Panc1 (cell line): ENCODE results near the gene C5orf46. TPM values are rescaled to one million over a fixed set of nuclear protein-coding genes. Genes with fewer than 3 reads are reported as not detected.

Experiments used
- ATAC-seq: fragments of 200-7000 bp; cut with Tn5 transposase; 2 replicates; pipeline ENCODE4 v1.9.1; 2020; ENCODE audit warnings: mild to moderate bottlenecking, moderate library complexity
- BruUV-seq: library from RNA; stranded (reverse); fragments of 400-500 nt; replicated peaks from 2 replicates; lab custom pipeline; 2021; lab: Mats Ljungman, UMichigan
- CTCF ChIA-PET: fragments of 300-600 bp; sonication (Branson Sonifier 250); formaldehyde crosslinking; loops from one replicate; lab custom pipeline; 2022; ENCODE audit warnings: antibody characterized with exemption; lab: Charles Lee
- POLR2A ChIA-PET: fragments of 300-600 bp; sonication (Branson Sonifier 250); formaldehyde crosslinking; loops from one replicate; lab custom pipeline; 2022; ENCODE audit warnings: antibody characterized with exemption; lab: Charles Lee
- DNase-seq: peaks from one replicate; pipeline ENCODE4 v3.0.0-alpha.2; 2010; ENCODE audit warnings: low read depth, low spot score
- H3K27ac ChIP-seq: 2 replicates; pipeline ENCODE4 v1.5.1; 2011; ENCODE audit warnings: mild to moderate bottlenecking, low read length, inconsistent platforms
- H3K27me3 ChIP-seq: fragments of 200-500 bp; sonication (Bioruptor generic); 2 replicates; pipeline ENCODE4 v1.6.0; 2014; ENCODE audit warnings: low read length, inconsistent platforms; ENCODE audit not compliant: control insufficient read depth, insufficient read depth
- H3K36me3 ChIP-seq: fragments of 200-500 bp; sonication (Bioruptor generic); 2 replicates; pipeline ENCODE4 v1.5.1; 2014; ENCODE audit warnings: inconsistent platforms, mild to moderate bottlenecking, low read length, moderate library complexity; ENCODE audit not compliant: control insufficient read depth, insufficient read depth
- H3K4me1 ChIP-seq: 2 replicates; pipeline ENCODE4 v1.5.1; 2011; ENCODE audit warnings: inconsistent platforms, mild to moderate bottlenecking, low read length, moderate library complexity; ENCODE audit not compliant: control insufficient read depth, insufficient read depth
- H3K4me3 ChIP-seq, 2 experiments: 2 replicates each; pipeline ENCODE4 v1.5.1; 2011 to 2012; ENCODE audit warnings: low read depth in 2 of 2, low read length in 2 of 2, mild to moderate bottlenecking in 2 of 2, inconsistent platforms in 1 of 2, moderate library complexity in 1 of 2
- H3K9me3 ChIP-seq: fragments of 200-500 bp; sonication (Bioruptor generic); 2 replicates; pipeline ENCODE4 v1.5.1; 2014; ENCODE audit warnings: low read depth, mild to moderate bottlenecking, inconsistent platforms, low read length, moderate library complexity; ENCODE audit not compliant: control insufficient read depth, insufficient read depth
- CTCF ChIP-seq: fragments of 450-650 bp; IDR thresholded peaks from 2 replicates; pipeline ENCODE4 v1.5.1; 2017; ENCODE audit warnings: mild to moderate bottlenecking
- POLR2AphosphoS5 ChIP-seq: IDR thresholded peaks from 2 replicates; pipeline ENCODE4 v1.6.1; 2012; ENCODE audit warnings: mild to moderate bottlenecking, low read depth, low read length, moderate library complexity
- REST ChIP-seq, 2 experiments: IDR thresholded peaks; 2 replicates each; pipeline ENCODE4 v1.6.1; 2011 to 2012; ENCODE audit warnings: low read depth in 2 of 2, control low read depth in 1 of 2, low read length in 1 of 2, mild to moderate bottlenecking in 1 of 2, moderate library complexity in 1 of 2; ENCODE audit not compliant: insufficient read depth in 1 of 2
- SIN3A ChIP-seq: IDR thresholded peaks from 2 replicates; pipeline ENCODE4 v1.6.1; 2012; ENCODE audit warnings: low read depth, mild to moderate bottlenecking, low read length, moderate library complexity, borderline replicate concordance; ENCODE audit not compliant: insufficient read depth
- TCF7L2 ChIP-seq: IDR thresholded peaks from 2 replicates; pipeline ENCODE4 v1.6.1; 2011; ENCODE audit warnings: mild to moderate bottlenecking, low read depth, low read length, inconsistent platforms
- in situ Hi-C: cut with HindIII; loops from 2 replicates; pipeline ENCODE4 v1.10.0; 2016; ENCODE audit warnings: low sequenced_read_pairs, low pct_unique_long_range_greater_than_20kb
- intact Hi-C: fragments of 100-400 bp; cut with micrococcal nuclease; formaldehyde crosslinking; loops from one replicate; pipeline ENCODE4 v1.10.0; 2022; ENCODE audit not compliant: unreplicated experiment
- total RNA-seq: library from RNA; stranded (reverse); gene quantifications from one replicate; pipeline ENCODE4 v1.2.1, GENCODE V29; 2021; ENCODE audit not compliant: unreplicated experiment

C5orf46 gene
- total RNA-seq, 1 experiment from 2014 or later: not detected

DNA sequence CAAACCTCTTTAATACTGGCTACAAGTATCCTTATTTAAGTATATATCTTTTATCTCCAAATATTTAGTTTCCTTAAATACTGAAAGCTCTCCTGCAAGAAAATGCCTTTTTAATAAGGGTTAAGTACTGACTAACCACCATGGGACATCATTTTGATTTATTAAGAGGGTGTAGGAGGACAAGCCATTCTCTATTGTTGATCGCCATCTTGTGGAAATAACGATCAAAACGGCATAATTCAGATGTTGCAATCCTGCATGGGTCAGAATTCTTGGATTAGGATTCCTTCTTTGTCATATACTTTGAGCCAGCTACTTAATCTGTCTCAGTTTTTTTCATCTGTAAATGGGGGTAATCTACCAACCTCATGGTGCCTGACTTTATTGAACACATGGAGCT, 28.7 kb upstream of the C5orf46 start:
- intact Hi-C loops: loop anchor here (1.0 kb wide), 2 partner anchors 48 to 78 kb away; no protein-coding TSS in a partner anchor
- no TSS peak for BruUV-seq
- no peaks in the 10 kb centered on the region for H3K27me3 ChIP-seq
- POLR2A ChIA-PET: no interaction called here
- CTCF ChIA-PET: no interaction called here
- H3K27ac ChIP-seq: no peak overlapping the region
- H3K9me3 ChIP-seq: no peaks in the 10 kb centered on the region
- ATAC-seq (peak; percentile 78; the same call in 1 of the 2 replicates), DNase-seq (peak; percentile 62)
- TF ChIP-seq CTCF (peak; percentile 42; the same call in 1 of the 2 replicates), REST (IDR thresholded peaks at IDR 0.05; ENCODE audit: insufficient read depth in 1 of 2, low read depth in 2 of 2, low read length in 1 of 2) (no peak)
- in situ Hi-C loops: no loop called here
- H3K4me1 ChIP-seq: no peaks in the 10 kb centered on the region
- no peak overlapping the region for H3K4me3 ChIP-seq
- H3K36me3 ChIP-seq: no peaks in the 10 kb centered on the region

DNA sequence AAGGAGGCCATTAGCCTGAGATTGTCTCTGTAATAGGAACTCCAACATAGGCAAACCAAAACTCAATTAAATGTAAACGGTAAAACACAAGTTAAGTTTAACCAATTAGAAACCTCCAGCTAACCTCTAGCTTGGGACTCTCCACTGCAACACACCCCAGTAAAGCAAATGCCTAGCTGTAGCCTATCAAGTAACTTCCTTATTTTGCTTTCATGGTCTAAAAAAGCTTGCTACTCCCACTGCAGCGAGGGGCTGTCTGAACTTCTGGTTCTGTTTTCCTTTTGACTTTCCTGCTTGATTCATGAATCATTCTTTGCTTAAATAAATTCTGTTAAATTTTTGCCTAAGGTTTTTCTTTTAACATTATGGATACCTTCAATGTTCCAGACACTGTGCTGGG, 24.4 kb upstream of the C5orf46 start:
- ChIA-PET POLR2A (no interaction called here), CTCF (no interaction called here)
- TF ChIP-seq REST (IDR thresholded peaks at IDR 0.05; ENCODE audit: insufficient read depth in 1 of 2, low read depth in 2 of 2, low read length in 1 of 2) (no peak), CTCF (no peak), SIN3A (no peak), POLR2AphosphoS5 (no peak), TCF7L2 (no peak)
- intact Hi-C loops (loop anchor here (5.0 kb wide), 1 partner anchor 303 kb away; no protein-coding TSS in a partner anchor), in situ Hi-C loops (no loop called here)
- DNase-seq (no peak), ATAC-seq (no peak)
- H3K27me3 ChIP-seq: no peaks in the 10 kb centered on the region
- H3K27ac ChIP-seq: no peak overlapping the region
- H3K4me3 ChIP-seq: no peak overlapping the region
- no peaks in the 10 kb centered on the region for H3K36me3 ChIP-seq
- no TSS peak for BruUV-seq
- H3K4me1 ChIP-seq: no peaks in the 10 kb centered on the region
- H3K9me3 ChIP-seq: no peaks in the 10 kb centered on the region
